Measurements from ENCODE around the gene RCOR3.
A peak's percentile ranks its signal among the peaks of the same experiment; 100 is the strongest.
"Not testable (repeated sequence)": the region's sequence is repeated elsewhere in the genome, so short reads cannot be mapped to it uniquely, and the experiment has no call there.

Gene RCOR3

GRCh38 chr1:211258756-211259637 is at the start of gene RCOR3:
RCOR3 (plus strand) TSS chr1:211259366; CDS start chr1:211259561, 195 bp downstream.
- TF ChIP-seq CTCF (IDR thresholded peaks at IDR 0.05; ENCODE audit: insufficient read depth, low read depth, low read length, missing control alignments), result peak; percentile 82
- H3K4me3 ChIP-seq (ENCODE audit: low read depth, low read length), result peak within 1 kb of the TSS; percentile 89
- DNase-seq (ENCODE audit: low read depth), result peak; percentile 97

GRCh38 chr1:211210052-211210451 is 49.1 kb upstream of the RCOR3 start:
- H3K4me3 ChIP-seq (ENCODE audit: low read depth, low read length), result no peak overlapping the region
- DNase-seq (ENCODE audit: low read depth), result no peak
- TF ChIP-seq CTCF (IDR thresholded peaks at IDR 0.05; ENCODE audit: insufficient read depth, low read depth, low read length, missing control alignments), result no peak

GRCh38 chr1:211210965-211211364 is 48.2 kb upstream of the RCOR3 start:
- no peak for DNase-seq (ENCODE audit: low read depth)
- no peak for TF ChIP-seq CTCF (IDR thresholded peaks at IDR 0.05; ENCODE audit: insufficient read depth, low read depth, low read length, missing control alignments)
- H3K4me3 ChIP-seq (ENCODE audit: low read depth, low read length), result no peak overlapping the region

- no peak for DNase-seq (ENCODE audit: low read depth)
- no peak overlapping the region for H3K4me3 ChIP-seq (ENCODE audit: low read depth, low read length)
- no peak for TF ChIP-seq CTCF (IDR thresholded peaks at IDR 0.05; ENCODE audit: insufficient read depth, low read depth, low read length, missing control alignments)
Measured at GRCh38 chr1:211213702-211214101, 45.5 kb upstream of the RCOR3 start.

- no peak for TF ChIP-seq CTCF (IDR thresholded peaks at IDR 0.05; ENCODE audit: insufficient read depth, low read depth, low read length, missing control alignments)
- no peak overlapping the region for H3K4me3 ChIP-seq (ENCODE audit: low read depth, low read length)
- DNase-seq (ENCODE audit: low read depth), result no peak
Measured at GRCh38 chr1:211215577-211215976, 43.6 kb upstream of the RCOR3 start.

- no peak overlapping the region for H3K4me3 ChIP-seq (ENCODE audit: low read depth, low read length)
- no peak for DNase-seq (ENCODE audit: low read depth)
- TF ChIP-seq CTCF (IDR thresholded peaks at IDR 0.05; ENCODE audit: insufficient read depth, low read depth, low read length, missing control alignments), result no peak
Measured at GRCh38 chr1:211217392-211217791, 41.8 kb upstream of the RCOR3 start.

GRCh38 chr1:211222469-211223234 is 36.5 kb upstream of the RCOR3 start:
- not testable (repeated sequence) for H3K4me3 ChIP-seq (ENCODE audit: low read depth, low read length); DNase-seq (ENCODE audit: low read depth)

GRCh38 chr1:211228573-211229364 is 30.4 kb upstream of the RCOR3 start:
- DNase-seq (ENCODE audit: low read depth); H3K4me3 ChIP-seq (ENCODE audit: low read depth, low read length): not testable (repeated sequence)
